ENCODE measurements around the gene MPST.

GRCh38 chr22:37075822-37076433 lies 56.4 kb downstream of the MPST start:
- no peak for TF ChIP-seq CTCF (optimal IDR thresholded peaks at IDR 0.05 in 1 of 3, IDR thresholded peaks at IDR 0.05 in 1 of 3, conservative IDR thresholded peaks at IDR 0.05 in 1 of 3; ENCODE audit: extremely low read depth in 1 of 3, insufficient read depth in 2 of 3, low read length in 3 of 3)
- no peak for TF ChIP-seq EZH2 (IDR thresholded peaks at IDR 0.05; ENCODE audit: low read length)

Measured in keratinocyte (primary cell).